ENCODE results near the gene NRAP. TPM values are rescaled to one million over a fixed set of nuclear protein-coding genes. Genes with fewer than 3 reads are reported as not detected.

Gene NRAP
- total and polyA plus RNA-seq, 4 donors, result 0.02 to 0.04 TPM; not detected in 2

GRCh38 chr10:113539789-113540188 lies 124.1 kb downstream of the NRAP start:
- Histone ChIP-seq H3K27ac (ENCODE audit: low read depth in 1 of 2, low read length in 1 of 2) (no peak overlapping the region), H3K4me3 (no peak overlapping the region), H3K9ac (ENCODE audit: insufficient read depth in 1 of 2, low read length in 2 of 2) (no peak overlapping the region), H3K4me1 (ENCODE audit: control insufficient read depth in 5 of 5, insufficient read depth in 5 of 5, low read length in 5 of 5) (no peaks in the 10 kb centered on the region), H3K27me3 (ENCODE audit: control insufficient read depth in 3 of 3, insufficient read depth in 3 of 3, low read length in 2 of 3) (no peaks in the 10 kb centered on the region), H3K36me3 (ENCODE audit: control insufficient read depth in 4 of 4, insufficient read depth in 4 of 4, low read length in 4 of 4) (no peaks in the 10 kb centered on the region), H3K9me3 (ENCODE audit: control insufficient read depth in 4 of 4, insufficient read depth in 3 of 4, low read length in 3 of 4) (peaks cover 0 to 1% (median 0%) of the 10 kb centered on the region in 4 donors)
- TF ChIP-seq, protein P1, sequence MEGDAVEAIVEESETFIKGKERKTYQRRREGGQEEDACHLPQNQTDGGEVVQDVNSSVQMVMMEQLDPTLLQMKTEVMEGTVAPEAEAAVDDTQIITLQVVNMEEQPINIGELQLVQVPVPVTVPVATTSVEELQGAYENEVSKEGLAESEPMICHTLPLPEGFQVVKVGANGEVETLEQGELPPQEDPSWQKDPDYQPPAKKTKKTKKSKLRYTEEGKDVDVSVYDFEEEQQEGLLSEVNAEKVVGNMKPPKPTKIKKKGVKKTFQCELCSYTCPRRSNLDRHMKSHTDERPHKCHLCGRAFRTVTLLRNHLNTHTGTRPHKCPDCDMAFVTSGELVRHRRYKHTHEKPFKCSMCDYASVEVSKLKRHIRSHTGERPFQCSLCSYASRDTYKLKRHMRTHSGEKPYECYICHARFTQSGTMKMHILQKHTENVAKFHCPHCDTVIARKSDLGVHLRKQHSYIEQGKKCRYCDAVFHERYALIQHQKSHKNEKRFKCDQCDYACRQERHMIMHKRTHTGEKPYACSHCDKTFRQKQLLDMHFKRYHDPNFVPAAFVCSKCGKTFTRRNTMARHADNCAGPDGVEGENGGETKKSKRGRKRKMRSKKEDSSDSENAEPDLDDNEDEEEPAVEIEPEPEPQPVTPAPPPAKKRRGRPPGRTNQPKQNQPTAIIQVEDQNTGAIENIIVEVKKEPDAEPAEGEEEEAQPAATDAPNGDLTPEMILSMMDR (IDR thresholded peaks at IDR 0.05; ENCODE audit: control extremely low read depth, extremely low read depth), result no peak
- 71 to 87% methylated on average over 7 of the region's 7 CpGs for WGBS, 2 donors
- ATAC-seq (ENCODE audit: insufficient read depth, low FRiP score), result peak; percentile 56
- no peak for DNase-seq

Other genes with a start within 250 kb of the NRAP start
- 1 to 10 TPM; 1.2 to 1.3 TPM for gene HABP2, start 111.0 kb downstream of the NRAP start, total RNA-seq
- gene HABP2, start 111.0 kb downstream of the NRAP start, polyA plus RNA-seq, result under 1 TPM; 0.10 to 0.14 TPM
- gene CASP7, start 15.9 kb upstream of the NRAP start, total RNA-seq, result 10 to 100 TPM; 24.4 to 48.2 TPM
- gene CASP7, start 15.9 kb upstream of the NRAP start, polyA plus RNA-seq, result 10 to 100 TPM; 15.4 to 28.7 TPM
- 10 to 100 TPM; 11.6 to 21.9 TPM for gene PLEKHS1, start 87.6 kb upstream of the NRAP start, total RNA-seq
- gene PLEKHS1, start 87.6 kb upstream of the NRAP start, polyA plus RNA-seq, result 1 to 10 TPM; 4.2 to 9.3 TPM
- 10 to 100 TPM in 1 of 2 donors, 1 to 10 TPM in 1; 6.2 to 12.1 TPM for gene DCLRE1A, start 190.0 kb upstream of the NRAP start, total RNA-seq
- 1 to 10 TPM; 4.5 to 4.6 TPM for gene DCLRE1A, start 190.0 kb upstream of the NRAP start, polyA plus RNA-seq
- 10 to 100 TPM; 46.3 to 49.0 TPM for gene NHLRC2, start 190.6 kb upstream of the NRAP start, total RNA-seq
- 1 to 10 TPM; 4.2 to 7.5 TPM for gene NHLRC2, start 190.6 kb upstream of the NRAP start, polyA plus RNA-seq

All from lung (tissue), 12 donors.